Measurements from ENCODE around the gene KIAA0232. TPM values are rescaled to one million over a fixed set of nuclear protein-coding genes. Genes with fewer than 3 reads are reported as not detected.
"Not testable (repeated sequence)": the region's sequence is repeated elsewhere in the genome, so short reads cannot be mapped to it uniquely, and the experiment has no call there.

Gene KIAA0232
- polyA plus RNA-seq, 12 donors: 18.7 to 25.5 (median 23.3) TPM; not detected in 1

DNA sequence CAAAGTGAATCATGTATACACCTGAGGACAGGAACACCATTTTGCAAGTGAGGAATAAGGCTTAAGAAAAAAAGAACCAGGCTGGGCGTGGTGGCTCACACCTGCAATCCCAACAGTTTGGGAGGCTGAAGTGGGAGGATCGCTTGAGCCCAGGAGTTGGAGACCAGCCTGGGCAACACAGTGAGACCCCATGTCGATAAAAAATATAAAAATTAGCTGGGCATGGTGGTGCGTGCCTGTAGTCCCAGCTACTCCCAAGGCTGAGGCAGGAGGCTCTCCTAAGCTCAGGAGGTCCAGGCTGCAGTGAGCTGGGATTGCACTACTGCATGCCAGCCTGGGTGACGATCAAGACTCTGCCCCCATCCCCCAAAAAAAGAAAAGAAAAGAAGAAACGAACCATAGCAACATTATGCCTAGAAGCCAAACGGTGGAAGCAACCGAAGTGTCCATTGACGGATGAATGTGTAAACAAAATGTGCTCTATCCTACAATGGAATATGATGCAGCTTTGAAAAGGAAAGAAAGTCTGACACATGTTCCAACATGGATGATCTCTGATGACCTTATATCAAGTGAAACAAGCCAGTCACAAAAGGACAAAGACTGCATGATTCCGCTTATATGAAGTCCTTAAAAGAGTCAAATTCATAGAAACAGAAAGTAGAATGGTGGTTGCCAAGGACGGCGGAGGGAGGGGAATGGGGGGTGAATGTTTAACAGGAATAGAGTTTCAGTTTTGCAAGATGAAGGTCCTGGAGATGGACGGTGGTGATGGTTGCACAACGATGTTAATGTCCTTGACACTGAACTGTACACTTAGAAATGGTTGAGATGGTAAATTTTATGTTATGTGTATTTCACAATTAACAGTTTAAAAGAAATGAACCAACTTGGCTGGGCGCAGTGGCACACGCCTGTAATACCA is 8.6 kb upstream of the KIAA0232 start:
- no peak for DNase-seq

DNA sequence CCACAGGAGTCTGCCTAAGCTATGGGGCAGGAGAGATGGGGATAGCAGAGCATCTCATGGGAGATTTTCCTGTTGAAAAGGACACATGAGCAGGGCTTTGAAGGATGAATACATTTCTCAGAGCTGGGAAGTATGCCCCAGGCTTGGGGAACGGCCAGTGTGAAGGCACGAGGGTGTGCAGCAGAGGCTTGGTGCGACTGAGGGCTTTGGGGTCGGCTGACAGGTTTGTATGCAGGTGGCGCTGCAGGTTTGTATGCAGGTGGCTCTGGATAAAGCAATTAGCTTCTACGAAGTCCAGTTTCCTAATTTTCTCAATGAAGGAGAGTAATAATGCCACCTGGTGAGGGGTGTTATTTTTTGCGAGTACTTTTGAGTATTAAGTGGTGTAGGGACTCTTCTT is 6.8 kb upstream of the KIAA0232 start:
- no peak for DNase-seq

DNA sequence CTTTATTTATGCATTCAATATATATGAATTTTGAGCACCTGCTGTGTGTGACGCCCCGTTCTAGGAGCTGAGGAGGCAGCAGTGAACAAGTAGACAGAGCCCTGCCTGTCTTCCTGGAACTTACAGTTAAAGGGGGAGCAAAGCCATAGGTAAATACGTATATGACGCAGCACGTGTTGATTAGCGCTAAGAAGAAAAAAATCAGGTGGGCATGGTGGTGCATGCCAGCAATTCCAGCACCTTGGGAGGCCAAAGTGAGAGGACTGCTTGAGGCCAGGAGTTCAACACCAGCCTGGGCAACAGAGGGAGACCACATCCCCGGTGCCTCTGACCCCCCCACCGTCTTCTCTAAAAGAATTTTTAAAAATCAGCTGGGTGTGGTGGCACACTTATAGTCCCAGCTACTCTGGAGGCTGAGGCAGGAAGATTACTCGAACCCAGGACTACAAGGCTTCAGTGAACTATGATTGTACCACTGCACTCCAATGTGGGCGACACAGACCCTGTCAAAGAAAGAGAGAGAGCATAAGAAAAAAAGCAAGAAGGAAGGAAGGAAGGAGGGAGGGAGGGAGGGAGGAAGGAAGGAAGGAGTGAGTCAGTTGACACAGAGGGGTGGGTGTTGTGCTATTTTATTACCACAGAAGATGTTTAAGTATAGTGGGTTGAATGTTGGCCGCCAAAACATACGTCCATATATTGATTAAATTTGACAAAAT is 5.4 kb upstream of the KIAA0232 start:
- no peak for DNase-seq

DNA sequence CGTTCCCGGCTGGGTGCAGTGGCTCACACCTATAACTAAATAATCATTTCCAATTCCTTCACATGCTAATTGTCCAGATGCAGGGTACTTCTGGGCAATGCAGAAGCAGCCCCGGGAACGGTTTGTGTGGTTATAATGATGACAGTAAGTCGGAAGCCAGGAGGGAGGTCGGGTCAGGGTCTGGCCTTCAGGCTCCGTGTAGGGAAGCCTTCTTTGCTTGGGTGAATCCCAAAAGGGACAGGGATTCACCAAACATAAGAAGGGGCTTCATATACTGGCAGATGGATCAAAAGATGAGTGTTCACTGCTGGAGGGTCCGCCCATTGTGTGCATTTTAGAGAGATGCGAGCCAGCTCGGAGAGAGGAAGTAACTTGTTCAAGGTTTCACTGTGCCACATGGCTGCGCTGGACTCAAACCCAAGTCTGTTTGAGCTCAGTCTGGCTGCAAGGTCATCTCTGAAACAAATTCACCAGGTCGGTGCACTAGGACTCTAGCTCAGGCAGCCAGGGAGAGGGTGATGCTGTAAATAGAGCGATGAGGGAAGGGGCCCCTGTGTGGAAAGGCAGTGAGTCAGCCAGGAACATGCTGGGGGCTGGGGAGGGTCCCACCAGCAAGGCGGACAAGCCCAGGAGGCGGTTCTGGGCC is 4.8 kb upstream of the KIAA0232 start:
- no peak for DNase-seq

DNA sequence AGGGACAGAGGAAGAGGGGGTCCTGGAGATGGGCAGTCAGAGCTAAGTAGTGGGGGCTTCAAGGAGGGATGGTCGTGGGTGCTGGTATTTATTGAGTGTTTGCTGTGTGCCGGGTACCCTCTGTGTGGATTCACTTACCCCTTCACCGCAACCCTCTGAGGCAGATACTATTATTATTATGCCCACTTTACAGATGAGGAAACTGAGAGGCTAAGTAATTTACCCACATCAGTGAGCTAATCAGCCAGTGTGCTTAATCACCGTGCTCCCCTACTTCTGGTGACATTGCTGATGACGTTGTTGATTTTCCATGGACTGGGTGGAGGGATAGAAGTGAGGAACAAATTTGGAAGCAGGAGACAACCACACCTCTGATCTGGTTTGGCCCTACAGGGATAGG is 4.1 kb upstream of the KIAA0232 start:
- no peak for DNase-seq

DNA sequence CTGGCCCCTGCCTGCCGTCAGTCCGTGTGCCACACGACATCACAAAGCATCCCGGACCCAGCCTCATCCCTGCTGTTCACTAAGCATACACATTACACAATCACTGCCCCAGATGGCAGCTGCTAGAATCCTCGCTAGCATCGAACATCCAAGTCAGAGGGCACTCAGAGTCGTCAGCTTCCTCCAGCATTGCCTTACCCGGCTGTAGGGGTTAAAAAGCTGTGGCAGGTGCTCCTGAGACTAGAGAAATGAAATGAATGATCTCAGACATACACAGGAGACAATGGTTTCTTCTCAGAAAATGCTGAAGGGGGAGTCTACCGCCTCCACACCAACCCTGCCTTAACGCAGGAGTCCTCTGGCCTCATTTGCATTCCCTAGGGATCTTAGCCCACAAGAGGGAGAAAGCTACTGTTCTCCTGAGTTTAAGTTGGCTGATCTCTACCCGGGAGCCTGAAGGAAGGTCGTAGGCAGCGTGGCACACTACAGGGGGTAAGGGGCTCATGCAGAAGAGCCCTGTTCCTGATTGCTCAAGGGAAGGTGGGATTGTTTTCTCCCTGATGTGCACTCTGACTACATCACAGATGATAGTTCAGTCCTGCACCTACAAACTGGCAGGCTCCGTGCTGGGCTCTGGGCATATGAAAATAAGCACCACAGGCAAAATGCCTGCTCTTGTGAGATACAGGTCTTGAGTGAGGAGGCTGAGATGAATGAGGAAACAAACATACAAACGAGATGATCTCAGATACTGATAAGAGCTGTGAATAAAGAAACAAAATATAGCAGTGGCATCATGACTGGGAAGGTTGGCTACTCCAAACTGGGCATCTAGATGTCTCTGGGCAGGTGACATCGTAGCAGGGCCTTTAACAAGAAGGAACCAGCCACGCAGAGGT is 2.6 kb upstream of the KIAA0232 start:
- DNase-seq: no peak

DNA sequence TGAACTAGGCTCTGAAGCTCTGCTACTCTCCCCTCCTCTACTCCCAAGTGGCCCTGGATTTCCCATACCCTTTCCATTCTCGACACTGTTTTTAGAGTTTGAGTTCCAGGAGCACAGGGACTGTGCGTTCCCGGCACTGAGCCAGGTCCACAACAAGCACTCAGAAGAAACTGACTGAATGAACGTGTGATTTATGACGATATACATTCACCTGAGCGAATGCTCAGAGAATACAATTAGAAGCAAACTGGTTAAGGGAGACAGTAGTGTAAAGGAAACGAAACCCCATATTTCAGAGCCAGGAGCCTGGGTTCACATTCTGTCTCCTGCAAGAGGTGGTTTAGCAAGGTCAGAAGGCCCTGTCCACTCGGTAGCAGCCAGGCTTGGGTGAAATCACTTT is 1.4 kb upstream of the KIAA0232 start:
- no peak for DNase-seq

DNA sequence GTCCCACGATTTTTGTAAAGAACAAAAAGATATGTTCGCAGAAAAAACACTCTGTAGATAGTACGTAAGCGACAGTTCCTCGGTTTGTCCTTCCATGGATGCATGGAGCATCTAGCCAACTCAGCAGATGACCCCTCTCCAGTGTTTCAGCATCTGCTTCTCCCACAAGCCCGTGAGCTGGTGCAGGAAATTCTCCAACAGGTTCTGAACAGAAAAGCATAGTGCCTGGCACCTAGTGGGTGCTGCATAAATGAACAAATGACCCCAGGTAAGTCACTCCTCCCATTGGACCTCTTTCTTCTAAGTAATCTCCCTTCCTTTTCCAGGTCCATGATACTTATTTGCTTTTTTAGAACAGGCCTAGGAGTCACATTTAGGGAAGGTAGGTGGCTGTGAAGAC is 966 bp upstream of the KIAA0232 start:
- no peak for DNase-seq

DNA sequence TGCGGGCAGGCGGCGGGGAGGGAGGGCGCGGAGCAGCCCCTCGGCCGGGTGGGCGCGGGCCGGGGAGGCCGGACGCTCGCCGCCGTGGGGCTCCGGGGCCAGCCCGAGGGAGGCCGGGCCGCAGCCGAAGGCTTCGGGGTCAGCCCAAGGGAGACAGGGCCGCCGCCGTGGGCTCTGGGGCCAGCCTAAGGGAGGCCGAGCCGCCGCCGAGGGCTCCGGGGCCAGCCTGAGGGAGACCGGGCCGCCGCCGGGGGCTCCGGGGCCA is 251 bp downstream of the KIAA0232 start:
- DNase-seq: no peak

DNA sequence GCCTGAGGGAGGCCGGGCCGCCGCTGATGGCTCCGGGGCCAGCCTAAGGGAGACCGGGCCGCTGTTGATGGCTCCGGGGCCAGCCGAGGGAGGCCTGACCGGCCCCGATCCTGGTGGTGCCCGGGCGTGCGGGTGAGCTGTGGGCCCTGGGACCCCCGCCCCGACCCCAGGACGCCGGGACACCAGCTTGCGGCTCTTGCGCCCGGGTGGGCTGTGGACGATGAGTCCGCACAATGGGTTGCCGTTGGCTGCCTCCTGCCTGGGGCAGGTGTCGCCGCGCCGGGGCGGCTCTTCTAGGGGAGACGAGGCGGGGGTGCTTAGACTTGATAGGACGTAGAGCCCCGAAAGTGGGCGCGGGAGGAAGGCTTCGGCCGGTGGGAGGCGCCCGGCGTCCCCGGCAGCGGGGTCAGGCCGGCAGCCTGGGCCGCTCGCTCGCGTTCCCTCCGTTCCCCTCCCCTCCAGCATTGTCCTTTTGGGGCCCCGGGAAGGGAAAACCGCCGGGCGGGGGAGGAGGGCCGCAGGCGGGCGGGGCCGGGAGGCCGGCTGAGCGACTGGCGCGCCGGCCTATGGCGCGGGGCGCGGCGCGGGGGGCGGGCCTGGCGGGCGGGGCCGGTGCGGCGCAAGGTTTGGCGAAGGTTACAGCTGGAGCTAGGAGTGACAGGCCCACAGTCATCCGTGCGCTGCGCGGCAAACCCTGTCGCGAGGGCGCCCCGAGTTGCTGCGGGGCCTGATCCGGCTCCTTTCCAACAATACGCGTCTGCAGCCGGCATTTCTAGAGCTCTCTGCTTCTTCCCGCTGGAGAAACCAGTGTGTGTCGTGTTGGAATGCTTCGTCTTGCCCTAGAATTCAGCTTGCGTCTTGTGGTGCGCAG is 819 bp downstream of the KIAA0232 start:
- peak; percentile 92 for DNase-seq

DNA sequence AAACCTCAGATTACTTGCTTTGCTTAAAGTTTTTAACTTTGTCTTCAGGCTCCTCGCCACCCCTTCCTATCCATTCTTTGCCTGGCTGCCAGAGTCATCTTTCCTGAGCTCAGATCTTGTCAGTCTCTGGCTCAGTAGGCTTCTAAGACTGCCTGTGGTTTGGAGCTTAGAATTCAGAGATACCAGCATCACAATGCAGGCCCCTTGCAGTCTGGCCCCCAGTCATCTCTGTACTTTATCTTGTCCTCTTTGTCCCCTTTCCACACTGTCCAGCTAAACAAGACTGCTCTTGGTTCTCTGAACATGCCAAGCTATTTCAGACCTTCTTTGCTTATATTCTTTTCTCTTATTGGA is 3.0 kb downstream of the KIAA0232 start:
- DNase-seq: no peak

DNA sequence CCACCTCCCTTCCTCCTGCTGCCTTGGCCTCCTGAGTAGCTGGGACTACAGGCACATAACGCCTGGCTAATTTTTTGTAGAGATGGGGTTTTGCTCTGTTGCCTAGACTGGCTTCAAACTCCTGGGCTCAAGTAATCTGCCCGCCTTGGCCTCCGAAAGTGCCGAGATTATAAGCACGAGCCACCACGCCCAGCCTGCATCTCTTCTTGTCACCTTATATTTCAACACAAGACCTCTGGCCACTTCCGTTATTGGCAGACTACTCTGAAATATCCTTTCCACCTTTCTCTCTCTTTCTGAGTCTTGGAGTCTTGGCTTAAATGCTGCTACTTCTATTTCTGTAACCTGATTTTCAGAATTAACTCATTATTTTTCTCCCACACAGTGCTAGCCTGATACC is 5.6 kb downstream of the KIAA0232 start:
- DNase-seq: no peak

DNA sequence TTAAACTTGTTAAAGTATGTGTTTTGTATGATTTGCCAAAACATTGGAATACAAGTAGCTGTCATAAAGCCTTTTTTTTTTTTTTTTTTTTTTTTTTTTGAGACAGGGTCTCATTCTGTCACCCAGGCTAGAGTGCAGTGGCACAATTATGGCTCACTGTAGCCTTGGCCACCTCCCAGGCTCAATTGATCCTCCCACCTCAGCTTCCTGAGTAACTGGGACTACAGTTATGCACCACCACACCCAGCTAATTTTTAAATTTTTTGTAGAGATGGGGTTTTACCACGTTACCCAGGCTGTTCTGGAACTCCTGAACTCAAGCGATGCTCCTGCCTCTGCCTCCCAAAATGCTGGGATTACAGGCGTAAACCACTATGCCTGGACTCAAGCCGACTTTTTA is 8.7 kb downstream of the KIAA0232 start:
- DNase-seq: not testable (repeated sequence)

DNA sequence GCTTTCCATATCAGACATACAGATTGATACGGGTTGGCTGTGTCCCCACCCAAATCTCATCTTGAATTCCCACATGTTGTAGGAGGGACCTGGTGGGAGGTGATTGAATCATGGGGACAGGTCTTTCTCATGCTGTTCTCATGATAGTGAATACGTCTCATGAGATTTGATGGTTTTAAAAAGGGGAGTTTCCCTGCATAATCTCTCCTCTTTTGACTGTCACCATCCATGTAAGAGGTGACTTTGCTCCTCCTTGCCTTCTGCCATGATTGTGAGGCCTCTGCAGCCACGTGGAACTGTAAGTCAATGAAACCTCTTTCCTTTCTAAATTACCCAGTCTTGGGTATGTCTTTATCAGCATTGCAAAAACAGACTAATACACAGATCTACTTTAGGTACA is 9.3 kb downstream of the KIAA0232 start:
- DNase-seq: not testable (repeated sequence)

DNA sequence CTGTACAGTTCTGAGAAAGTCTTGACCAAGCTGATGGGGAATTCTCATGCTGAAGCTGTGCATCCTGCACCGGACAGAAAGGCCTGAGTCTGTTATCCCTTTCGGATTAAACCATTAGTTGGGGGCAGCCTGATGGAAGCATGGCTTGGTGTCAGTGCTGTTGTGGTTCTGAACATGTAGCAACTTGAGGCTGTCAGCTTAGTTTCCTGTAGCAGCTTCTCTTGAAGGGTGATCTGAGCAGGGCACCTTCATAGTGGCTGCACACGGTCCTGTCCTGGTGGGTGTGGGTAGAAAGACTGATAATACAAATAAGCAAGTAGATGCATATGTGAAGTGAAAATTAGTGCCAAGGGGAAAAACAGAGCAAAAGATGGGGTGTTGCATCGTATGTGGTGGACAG is 11.7 kb downstream of the KIAA0232 start:
- no peak for DNase-seq

DNA sequence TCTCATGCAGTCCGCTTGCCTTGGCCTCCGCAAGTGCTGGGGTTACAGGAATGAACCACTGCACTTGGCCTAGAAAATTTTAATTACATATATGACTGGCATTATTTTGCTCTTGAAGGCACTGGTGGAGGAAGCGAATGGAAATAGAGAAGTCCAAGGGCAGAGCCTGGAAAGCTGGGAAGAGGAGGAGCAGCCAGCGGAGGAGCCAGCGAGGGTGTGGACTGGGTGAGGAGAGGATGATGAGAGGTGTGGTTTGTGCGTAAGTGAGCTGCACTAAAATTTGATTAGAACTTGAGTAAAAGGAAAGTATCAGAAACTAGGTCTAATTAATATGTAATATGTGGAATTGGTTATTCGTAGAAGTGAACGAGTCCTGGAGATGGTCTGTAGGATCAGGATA is 13.3 kb downstream of the KIAA0232 start:
- DNase-seq: no peak

DNA sequence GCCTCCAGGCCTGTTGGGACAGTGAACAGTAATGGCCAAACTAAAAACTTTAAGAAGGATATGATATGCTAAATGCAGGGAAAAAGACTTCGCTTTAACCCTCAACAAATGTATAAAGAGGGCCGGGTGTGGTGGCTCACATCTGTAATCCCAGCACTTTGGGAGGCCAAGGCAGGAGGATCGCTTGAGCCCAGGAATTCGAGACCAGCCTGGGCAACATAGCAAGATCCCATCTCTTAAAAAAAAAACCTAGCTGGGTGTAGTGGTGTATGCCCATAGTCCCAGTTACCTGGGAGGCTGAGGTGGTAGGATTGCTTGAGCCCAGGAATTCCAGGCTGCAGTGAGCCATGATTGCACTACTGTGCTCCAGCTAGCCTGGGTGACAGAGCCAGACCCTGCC is 14.8 kb downstream of the KIAA0232 start:
- not testable (repeated sequence) for DNase-seq

DNA sequence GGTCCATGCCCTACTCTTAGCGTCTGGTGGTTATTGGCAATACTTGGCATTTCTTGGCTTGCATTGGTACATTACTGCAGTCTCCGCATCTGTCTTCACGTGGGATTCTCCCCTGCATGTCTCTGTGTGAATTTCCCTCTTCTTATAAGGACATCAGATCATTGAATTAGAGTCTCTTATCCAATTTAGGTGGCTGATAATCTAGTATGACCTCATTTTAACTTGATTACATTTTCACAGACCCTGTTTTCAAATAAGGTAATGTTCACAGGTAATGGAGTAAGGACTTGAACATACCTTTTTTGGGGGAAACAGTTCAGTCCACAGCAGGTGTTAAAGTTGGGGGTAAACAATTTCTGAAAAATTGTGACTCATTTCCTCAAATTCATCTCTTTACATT is 16.6 kb downstream of the KIAA0232 start:
- DNase-seq: no peak

DNA sequence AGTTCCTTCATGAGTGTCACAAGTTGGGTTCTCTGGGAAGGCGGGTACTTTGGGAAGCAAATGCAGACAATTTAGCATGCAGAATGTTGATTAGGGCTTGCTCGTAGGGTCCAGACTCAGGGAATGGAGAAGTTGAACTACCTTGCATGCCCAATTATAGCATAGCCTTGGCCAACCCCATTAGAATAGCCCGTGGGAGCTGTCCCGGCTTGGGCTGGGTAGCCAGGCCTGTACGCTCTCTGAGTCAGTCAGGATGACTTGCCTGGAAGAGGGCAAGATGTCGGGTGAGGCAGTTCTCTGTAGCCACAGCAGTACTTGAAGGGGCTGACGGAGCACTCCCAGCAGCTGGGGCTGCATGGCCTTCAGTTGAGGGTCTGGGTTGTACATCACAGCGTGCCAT is 19.5 kb downstream of the KIAA0232 start:
- DNase-seq: no peak

DNA sequence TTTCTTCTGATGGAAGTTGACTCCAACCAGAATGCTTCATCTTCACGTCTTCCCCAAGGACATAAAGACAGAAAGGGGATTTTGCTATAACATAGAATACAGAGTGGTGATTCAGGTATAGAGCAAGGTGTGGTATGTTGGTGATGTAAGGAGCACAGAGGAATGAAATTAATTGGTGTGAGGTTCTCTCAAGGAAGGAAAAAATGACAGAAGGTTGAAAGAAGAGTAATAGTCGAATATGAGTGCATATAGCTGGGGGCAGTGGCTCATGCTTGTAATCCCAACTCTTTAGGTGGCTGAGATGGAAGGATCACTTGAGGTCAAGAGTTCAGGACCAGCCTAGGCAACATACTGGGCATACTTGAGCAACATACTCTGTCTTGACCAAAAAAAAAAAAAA is 20.1 kb downstream of the KIAA0232 start:
- no peak for DNase-seq

DNA sequence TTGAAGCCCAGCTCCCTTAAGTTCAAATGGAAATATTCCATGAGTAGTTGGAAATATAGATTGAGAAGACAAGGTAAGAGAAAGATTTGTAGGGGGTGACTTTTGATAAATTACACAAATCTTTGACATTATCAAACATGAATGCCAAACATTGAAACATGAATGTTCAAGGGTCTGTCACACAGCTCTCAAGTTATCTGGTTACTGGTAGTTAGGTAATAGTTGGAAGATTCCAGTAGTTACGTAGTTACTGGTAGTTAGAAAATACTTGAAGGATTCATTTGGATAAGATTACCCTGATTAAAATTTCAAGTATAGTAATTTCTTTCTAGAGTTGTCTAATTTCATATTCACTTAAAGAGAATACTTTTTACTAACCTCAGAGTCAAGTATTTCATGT is 20.7 kb downstream of the KIAA0232 start:
- no peak for DNase-seq
